GM19455 (cell line): ENCODE results near the gene CLPTM1L.
"Not testable (repeated sequence)": the region's sequence is repeated elsewhere in the genome, so short reads cannot be mapped to it uniquely, and the experiment has no call there.

ENCODE experiments used
- ATAC-seq: cut with Tn5 transposase; IDR thresholded peaks from one replicate; pipeline ENCODE4 v1.9.1; 2021; ENCODE audit not compliant: unreplicated experiment

Gene CLPTM1L

GRCh38 chr5:1293416-1294205 is 51.3 kb downstream of the CLPTM1L start:
- no peak for ATAC-seq

GRCh38 chr5:1292846-1293415 is 52.0 kb downstream of the CLPTM1L start:
- no peak for ATAC-seq

- no peak for ATAC-seq
Observed at GRCh38 chr5:1292139-1292538, 52.8 kb downstream of the CLPTM1L start.

- ATAC-seq: no peak
Observed at GRCh38 chr5:1291611-1292080, 53.3 kb downstream of the CLPTM1L start.

- ATAC-seq: not testable (repeated sequence)
Observed at GRCh38 chr5:1290956-1291355, 53.9 kb downstream of the CLPTM1L start.

GRCh38 chr5:1289559-1289958 is 55.3 kb downstream of the CLPTM1L start:
- ATAC-seq: not testable (repeated sequence)

GRCh38 chr5:1288439-1289335 is 56.2 kb downstream of the CLPTM1L start:
- no peak for ATAC-seq

GRCh38 chr5:1285883-1286291 is 59.0 kb downstream of the CLPTM1L start:
- ATAC-seq: no peak

- no peak for ATAC-seq
Observed at GRCh38 chr5:1285141-1285540, 59.8 kb downstream of the CLPTM1L start.

- ATAC-seq: not testable (repeated sequence)
Observed at GRCh38 chr5:1284336-1284970, 60.4 kb downstream of the CLPTM1L start.

- not testable (repeated sequence) for ATAC-seq
Observed at GRCh38 chr5:1283729-1284041, 61.2 kb downstream of the CLPTM1L start.

- ATAC-seq: not testable (repeated sequence)
Observed at GRCh38 chr5:1282993-1283728, 61.7 kb downstream of the CLPTM1L start.

GRCh38 chr5:1282131-1282992 is 62.5 kb downstream of the CLPTM1L start:
- no peak for ATAC-seq

- ATAC-seq: no peak
Observed at GRCh38 chr5:1281038-1281882, 63.6 kb downstream of the CLPTM1L start.

- no peak for ATAC-seq
Observed at GRCh38 chr5:1280177-1281037, 64.5 kb downstream of the CLPTM1L start.

- no peak for ATAC-seq
Observed at GRCh38 chr5:1279443-1280151, 65.3 kb downstream of the CLPTM1L start.
